ENCODE results near the gene PTGER2. TPM values are rescaled to one million over a fixed set of nuclear protein-coding genes. Genes with fewer than 3 reads are reported as not detected.

The PTGER2 gene
- total RNA-seq, 1 donor from 2014 or later = 0.09 TPM

- no peaks in the 10 kb centered on the region for H3K36me3 Mint-ChIP-seq (ENCODE audit: low read depth)
- H3K27ac Mint-ChIP-seq = no peak overlapping the region
- TF ChIP-seq, protein P1, sequence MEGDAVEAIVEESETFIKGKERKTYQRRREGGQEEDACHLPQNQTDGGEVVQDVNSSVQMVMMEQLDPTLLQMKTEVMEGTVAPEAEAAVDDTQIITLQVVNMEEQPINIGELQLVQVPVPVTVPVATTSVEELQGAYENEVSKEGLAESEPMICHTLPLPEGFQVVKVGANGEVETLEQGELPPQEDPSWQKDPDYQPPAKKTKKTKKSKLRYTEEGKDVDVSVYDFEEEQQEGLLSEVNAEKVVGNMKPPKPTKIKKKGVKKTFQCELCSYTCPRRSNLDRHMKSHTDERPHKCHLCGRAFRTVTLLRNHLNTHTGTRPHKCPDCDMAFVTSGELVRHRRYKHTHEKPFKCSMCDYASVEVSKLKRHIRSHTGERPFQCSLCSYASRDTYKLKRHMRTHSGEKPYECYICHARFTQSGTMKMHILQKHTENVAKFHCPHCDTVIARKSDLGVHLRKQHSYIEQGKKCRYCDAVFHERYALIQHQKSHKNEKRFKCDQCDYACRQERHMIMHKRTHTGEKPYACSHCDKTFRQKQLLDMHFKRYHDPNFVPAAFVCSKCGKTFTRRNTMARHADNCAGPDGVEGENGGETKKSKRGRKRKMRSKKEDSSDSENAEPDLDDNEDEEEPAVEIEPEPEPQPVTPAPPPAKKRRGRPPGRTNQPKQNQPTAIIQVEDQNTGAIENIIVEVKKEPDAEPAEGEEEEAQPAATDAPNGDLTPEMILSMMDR (IDR thresholded peaks at IDR 0.05) = no peak
- no peak for ATAC-seq (ENCODE audit: low read depth)
- peak overlapping the region; percentile 67 for H3K4me3 Mint-ChIP-seq
- CTCF ChIA-PET = no interaction called here
- peaks cover 3% of the 10 kb centered on the region for H3K9me3 Mint-ChIP-seq
- DNase-seq = no peak
- H3K4me1 Mint-ChIP-seq = peaks cover 50% of the 10 kb centered on the region
- POLR2A ChIA-PET = interaction anchor here (0.7 kb wide), 1 partner anchor 8 kb away, joined by 3 read pairs; no protein-coding TSS in a partner anchor
- H3K27me3 Mint-ChIP-seq = peaks cover 45% of the 10 kb centered on the region
- intact Hi-C loops (cut with micrococcal nuclease) = loop anchor here (5.0 kb wide), 2 partner anchors 239 to 479 kb away; partner anchors contain the start of genes GNPNAT1, GPR137C and TXNDC16
These were observed 650 bp upstream of the PTGER2 start for GRCh38 chr14:52313462-52313861.

DNA sequence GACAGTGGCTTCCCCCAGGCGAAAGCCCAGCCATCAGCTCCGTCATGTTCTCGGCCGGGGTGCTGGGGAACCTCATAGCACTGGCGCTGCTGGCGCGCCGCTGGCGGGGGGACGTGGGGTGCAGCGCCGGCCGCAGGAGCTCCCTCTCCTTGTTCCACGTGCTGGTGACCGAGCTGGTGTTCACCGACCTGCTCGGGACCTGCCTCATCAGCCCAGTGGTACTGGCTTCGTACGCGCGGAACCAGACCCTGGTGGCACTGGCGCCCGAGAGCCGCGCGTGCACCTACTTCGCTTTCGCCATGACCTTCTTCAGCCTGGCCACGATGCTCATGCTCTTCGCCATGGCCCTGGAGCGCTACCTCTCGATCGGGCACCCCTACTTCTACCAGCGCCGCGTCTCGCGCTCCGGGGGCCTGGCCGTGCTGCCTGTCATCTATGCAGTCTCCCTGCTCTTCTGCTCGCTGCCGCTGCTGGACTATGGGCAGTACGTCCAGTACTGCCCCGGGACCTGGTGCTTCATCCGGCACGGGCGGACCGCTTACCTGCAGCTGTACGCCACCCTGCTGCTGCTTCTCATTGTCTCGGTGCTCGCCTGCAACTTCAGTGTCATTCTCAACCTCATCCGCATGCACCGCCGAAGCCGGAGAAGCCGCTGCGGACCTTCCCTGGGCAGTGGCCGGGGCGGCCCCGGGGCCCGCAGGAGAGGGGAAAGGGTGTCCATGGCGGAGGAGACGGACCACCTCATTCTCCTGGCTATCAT, 663 bp downstream of the PTGER2 start:
- Mint-ChIP-seq H3K9me3 (peaks cover 3% of the 10 kb centered on the region), H3K4me1 (peaks cover 50% of the 10 kb centered on the region), H3K27me3 (peaks cover 55% of the 10 kb centered on the region), H3K27ac (peak overlapping the region; percentile 4), H3K4me3 (peak overlapping the region; percentile 88), H3K36me3 (ENCODE audit: low read depth) (no peaks in the 10 kb centered on the region)
- intact Hi-C loops (cut with micrococcal nuclease) = loop anchor here (1.0 to 5.0 kb wide), 3 partner anchors 10 to 478 kb away; partner anchors contain the start of genes GNPNAT1, GPR137C and TXNDC16
- CTCF ChIA-PET = no interaction called here
- DNase-seq (peak; percentile 31), ATAC-seq (ENCODE audit: low read depth) (peak; percentile 29)
- TF ChIP-seq, protein P1 (IDR thresholded peaks at IDR 0.05) = no peak
- POLR2A ChIA-PET = no interaction called here

DNA sequence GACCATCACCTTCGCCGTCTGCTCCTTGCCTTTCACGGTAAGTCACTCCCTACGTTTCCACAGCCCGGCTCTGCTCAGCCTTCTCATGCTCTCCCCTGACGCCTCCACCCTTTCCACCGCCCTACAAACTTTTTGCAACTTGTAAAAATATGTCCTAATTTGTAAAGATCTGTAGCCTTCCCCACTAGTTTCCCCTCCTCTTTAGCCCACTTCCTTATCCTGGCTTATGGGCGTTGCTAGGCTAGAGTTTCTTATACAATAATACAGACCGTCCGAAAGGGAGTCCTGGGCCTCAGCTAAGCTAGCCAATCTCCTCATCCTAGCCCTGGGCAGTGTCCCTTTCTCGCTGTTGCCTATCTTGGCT, 1.2 kb downstream of the PTGER2 start:
- H3K36me3 Mint-ChIP-seq (ENCODE audit: low read depth) = no peaks in the 10 kb centered on the region
- TF ChIP-seq, protein P1 (IDR thresholded peaks at IDR 0.05) = no peak
- H3K4me3 Mint-ChIP-seq = peak overlapping the region; percentile 88
- intact Hi-C loops (cut with micrococcal nuclease) = loop anchor here (1.0 kb wide), 1 partner anchor 9 kb away; no protein-coding TSS in a partner anchor
- H3K9me3 Mint-ChIP-seq = peaks cover 3% of the 10 kb centered on the region
- no peak overlapping the region for H3K27ac Mint-ChIP-seq
- H3K4me1 Mint-ChIP-seq = peaks cover 50% of the 10 kb centered on the region
- peaks cover 57% of the 10 kb centered on the region for H3K27me3 Mint-ChIP-seq
- ChIA-PET CTCF (no interaction called here), POLR2A (no interaction called here)
- no peak for ATAC-seq (ENCODE audit: low read depth)
- no peak for DNase-seq

- DNase-seq = no peak
- Mint-ChIP-seq H3K27ac (no peak overlapping the region), H3K36me3 (ENCODE audit: low read depth) (no peaks in the 10 kb centered on the region), H3K9me3 (peaks cover 11% of the 10 kb centered on the region), H3K27me3 (peaks cover 57% of the 10 kb centered on the region), H3K4me3 (no peak overlapping the region), H3K4me1 (peaks cover 27% of the 10 kb centered on the region)
- intact Hi-C loops (cut with micrococcal nuclease) = no loop called here
- TF ChIP-seq, protein P1 (IDR thresholded peaks at IDR 0.05) = no peak
- ChIA-PET CTCF (no interaction called here), POLR2A (no interaction called here)
- ATAC-seq (ENCODE audit: low read depth) = no peak
These were observed 4.0 kb downstream of the PTGER2 start for GRCh38 chr14:52318062-52318461.

DNA sequence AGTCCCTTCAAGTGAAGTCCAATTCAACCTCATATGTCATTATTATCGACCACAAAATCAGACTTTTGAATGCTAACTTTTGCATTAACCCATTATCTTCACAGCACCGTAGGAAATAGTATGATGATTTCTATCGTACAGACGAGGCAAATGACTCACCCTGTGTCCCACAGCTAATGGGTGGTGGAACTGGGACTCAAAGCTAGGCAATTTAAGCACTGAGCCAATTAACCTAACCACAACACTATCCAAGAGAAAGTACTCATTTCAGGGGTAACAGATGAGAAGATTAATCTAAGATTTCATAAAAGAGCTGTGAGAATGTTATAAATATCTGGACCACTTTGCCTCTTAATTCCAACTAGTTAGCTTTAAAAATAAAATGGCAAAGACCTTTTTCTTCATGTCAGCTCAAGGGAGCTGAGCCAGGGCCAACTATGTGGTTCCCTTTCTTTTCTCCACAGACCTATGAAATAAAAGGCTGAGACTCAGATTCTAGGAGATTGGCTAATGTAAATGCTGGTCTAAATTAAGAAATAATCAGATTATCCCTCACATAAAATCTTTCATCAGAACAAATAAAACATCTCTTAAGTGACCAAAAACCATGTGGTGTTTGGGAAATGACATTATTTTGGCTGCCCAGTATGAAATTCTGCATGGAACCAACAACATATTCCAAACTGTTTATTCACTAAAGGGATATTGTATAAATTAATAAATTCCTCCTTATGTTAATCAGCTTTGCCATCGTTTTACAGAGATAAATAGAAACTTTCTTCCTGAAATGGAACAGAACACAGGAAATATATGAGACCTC, 4.9 kb downstream of the PTGER2 start:
- H3K27ac Mint-ChIP-seq = no peak overlapping the region
- TF ChIP-seq, protein P1 (IDR thresholded peaks at IDR 0.05) = no peak
- POLR2A ChIA-PET = interaction anchor here (0.6 kb wide), 1 partner anchor 331 kb away, joined by 6 read pairs; no protein-coding TSS in a partner anchor

More for the DNA sequence above, 4.9 kb downstream of the PTGER2 start:
- CTCF ChIA-PET = no interaction called here
- H3K36me3 Mint-ChIP-seq (ENCODE audit: low read depth) = no peaks in the 10 kb centered on the region
- H3K4me3 Mint-ChIP-seq = no peak overlapping the region
- peaks cover 48% of the 10 kb centered on the region for H3K27me3 Mint-ChIP-seq
- peaks cover 20% of the 10 kb centered on the region for H3K4me1 Mint-ChIP-seq
- ATAC-seq (ENCODE audit: low read depth) (no peak), DNase-seq (no peak)
- intact Hi-C loops (cut with micrococcal nuclease) = no loop called here
- H3K9me3 Mint-ChIP-seq = peaks cover 11% of the 10 kb centered on the region

Measured in activated B cell treated with CpG ODN at 0.5 μM for 24 hours (primary cell).